GM12878 (cell line): ENCODE results near the gene TRIM46.

Source experiments
- FOXK2 ChIP-seq: fragments of 450-650 bp; IDR thresholded peaks from 2 replicates; pipeline ENCODE4 v1.6.1; 2017; ENCODE audit warnings: mild to moderate bottlenecking, moderate library complexity
- MEF2B ChIP-seq: fragments of 450-650 bp; IDR thresholded peaks from 2 replicates; pipeline ENCODE4 v1.6.1; 2018; ENCODE audit warnings: mild to moderate bottlenecking, moderate library complexity; ENCODE audit not compliant: partially characterized antibody, poor library complexity, severe bottlenecking
- POLR2A ChIP-seq: IDR thresholded peaks from 2 replicates; pipeline ENCODE4 v1.6.1; 2011; ENCODE audit warnings: low read depth, mild to moderate bottlenecking, low read length
- RBBP5 ChIP-seq: fragments of 200-600 bp; sonication (generic); conservative IDR thresholded peaks from 2 replicates; pipeline ENCODE4 v1.6.1; 2016
- ZNF274 ChIP-seq: IDR thresholded peaks from one replicate; pipeline ENCODE4 v1.8.0; 2011; ENCODE audit not compliant: insufficient read length, insufficient read depth
- TF ChIP-seq, protein P1 (sequence below): IDR thresholded peaks from 2 replicates; pipeline ENCODE4 v1.6.1; 2012; ENCODE audit warnings: low read depth, low read length, improper control_type of control experiment
- TF ChIP-seq, protein P2 (sequence below): IDR thresholded peaks from 2 replicates; pipeline ENCODE4 v1.6.1; 2012; ENCODE audit warnings: low read length, inconsistent platforms
- TF ChIP-seq, protein P3 (sequence below), 3 experiments: IDR thresholded peaks in 2 of 3; conservative IDR thresholded peaks in 1 of 3; 2 replicates each; pipeline ENCODE4 v1.5.1; 2011; ENCODE audit warnings: low read depth in 3 of 3, low read length in 3 of 3, mild to moderate bottlenecking in 3 of 3, control low read depth in 2 of 3, moderate library complexity in 2 of 3, inconsistent platforms in 1 of 3, mixed read lengths in 1 of 3; ENCODE audit not compliant: control insufficient read depth in 2 of 3, insufficient read depth in 1 of 3; ENCODE audit errors: extremely low read depth in 1 of 3

DNA sequence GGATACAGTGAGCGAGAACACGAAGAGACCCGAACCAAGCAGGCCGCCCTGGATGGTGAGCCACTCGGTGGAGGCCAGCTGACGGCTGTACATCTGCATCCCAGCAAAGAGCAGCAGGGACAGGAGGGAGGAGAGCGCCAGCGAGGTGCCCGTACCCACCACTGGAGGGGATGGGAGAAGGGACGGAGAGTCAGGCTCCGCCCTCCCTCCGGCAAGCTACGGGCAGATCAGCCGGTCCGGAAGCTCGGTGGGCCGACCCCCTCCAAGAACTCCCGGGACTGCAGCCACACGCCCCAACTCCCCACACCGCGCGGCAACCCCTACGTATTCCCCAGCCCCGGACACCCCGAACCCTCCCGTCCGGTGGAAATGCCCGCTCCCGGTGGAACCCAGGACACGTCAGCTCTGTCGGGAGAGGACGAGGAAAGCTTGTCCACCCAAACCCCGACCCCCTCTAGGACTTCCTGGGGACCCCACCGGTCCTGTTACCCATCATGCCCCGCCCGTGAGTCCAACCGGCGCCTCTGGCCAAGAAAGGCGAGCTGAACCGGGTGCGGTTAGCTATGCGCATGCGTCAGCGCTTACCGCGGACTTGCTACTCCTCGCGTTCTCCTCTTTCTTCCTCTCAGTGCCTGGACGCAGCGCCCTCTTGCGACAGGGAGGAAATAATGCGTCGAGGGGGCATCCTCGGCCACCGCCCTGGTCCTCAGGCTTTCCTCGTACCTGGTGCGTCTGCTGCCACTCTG lies 744 bp upstream of the TRIM46 start, which contains the start of gene KRTCAP2:
- TF ChIP-seq, protein P1, sequence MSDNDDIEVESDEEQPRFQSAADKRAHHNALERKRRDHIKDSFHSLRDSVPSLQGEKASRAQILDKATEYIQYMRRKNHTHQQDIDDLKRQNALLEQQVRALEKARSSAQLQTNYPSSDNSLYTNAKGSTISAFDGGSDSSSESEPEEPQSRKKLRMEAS: peak; percentile 56
- TF ChIP-seq RBBP5 (no peak), POLR2A (peak; percentile 86), MEF2B (peak; percentile 23), FOXK2 (no peak), ZNF274 (no peak)
- TF ChIP-seq, protein P2, sequence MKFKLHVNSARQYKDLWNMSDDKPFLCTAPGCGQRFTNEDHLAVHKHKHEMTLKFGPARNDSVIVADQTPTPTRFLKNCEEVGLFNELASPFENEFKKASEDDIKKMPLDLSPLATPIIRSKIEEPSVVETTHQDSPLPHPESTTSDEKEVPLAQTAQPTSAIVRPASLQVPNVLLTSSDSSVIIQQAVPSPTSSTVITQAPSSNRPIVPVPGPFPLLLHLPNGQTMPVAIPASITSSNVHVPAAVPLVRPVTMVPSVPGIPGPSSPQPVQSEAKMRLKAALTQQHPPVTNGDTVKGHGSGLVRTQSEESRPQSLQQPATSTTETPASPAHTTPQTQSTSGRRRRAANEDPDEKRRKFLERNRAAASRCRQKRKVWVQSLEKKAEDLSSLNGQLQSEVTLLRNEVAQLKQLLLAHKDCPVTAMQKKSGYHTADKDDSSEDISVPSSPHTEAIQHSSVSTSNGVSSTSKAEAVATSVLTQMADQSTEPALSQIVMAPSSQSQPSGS: no peak
- TF ChIP-seq, protein P3, sequence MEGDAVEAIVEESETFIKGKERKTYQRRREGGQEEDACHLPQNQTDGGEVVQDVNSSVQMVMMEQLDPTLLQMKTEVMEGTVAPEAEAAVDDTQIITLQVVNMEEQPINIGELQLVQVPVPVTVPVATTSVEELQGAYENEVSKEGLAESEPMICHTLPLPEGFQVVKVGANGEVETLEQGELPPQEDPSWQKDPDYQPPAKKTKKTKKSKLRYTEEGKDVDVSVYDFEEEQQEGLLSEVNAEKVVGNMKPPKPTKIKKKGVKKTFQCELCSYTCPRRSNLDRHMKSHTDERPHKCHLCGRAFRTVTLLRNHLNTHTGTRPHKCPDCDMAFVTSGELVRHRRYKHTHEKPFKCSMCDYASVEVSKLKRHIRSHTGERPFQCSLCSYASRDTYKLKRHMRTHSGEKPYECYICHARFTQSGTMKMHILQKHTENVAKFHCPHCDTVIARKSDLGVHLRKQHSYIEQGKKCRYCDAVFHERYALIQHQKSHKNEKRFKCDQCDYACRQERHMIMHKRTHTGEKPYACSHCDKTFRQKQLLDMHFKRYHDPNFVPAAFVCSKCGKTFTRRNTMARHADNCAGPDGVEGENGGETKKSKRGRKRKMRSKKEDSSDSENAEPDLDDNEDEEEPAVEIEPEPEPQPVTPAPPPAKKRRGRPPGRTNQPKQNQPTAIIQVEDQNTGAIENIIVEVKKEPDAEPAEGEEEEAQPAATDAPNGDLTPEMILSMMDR (IDR thresholded peaks at IDR 0.05 in 2 of 3, conservative IDR thresholded peaks at IDR 0.05 in 1 of 3; ENCODE audit: control insufficient read depth in 2 of 3, extremely low read depth in 1 of 3, insufficient read depth in 1 of 3, low read depth in 3 of 3, low read length in 3 of 3): peak; percentile 96 to 99 (median 99); a peak in 5 of 6 replicates
